ENCODE measurements around the gene ERC2. TPM values are rescaled to one million over a fixed set of nuclear protein-coding genes. Genes with fewer than 3 reads are reported as not detected.

The ERC2 gene
- total RNA-seq, 4 donors from 2014 or later: 5.3 to 8.8 (median 7.8) TPM

DNA sequence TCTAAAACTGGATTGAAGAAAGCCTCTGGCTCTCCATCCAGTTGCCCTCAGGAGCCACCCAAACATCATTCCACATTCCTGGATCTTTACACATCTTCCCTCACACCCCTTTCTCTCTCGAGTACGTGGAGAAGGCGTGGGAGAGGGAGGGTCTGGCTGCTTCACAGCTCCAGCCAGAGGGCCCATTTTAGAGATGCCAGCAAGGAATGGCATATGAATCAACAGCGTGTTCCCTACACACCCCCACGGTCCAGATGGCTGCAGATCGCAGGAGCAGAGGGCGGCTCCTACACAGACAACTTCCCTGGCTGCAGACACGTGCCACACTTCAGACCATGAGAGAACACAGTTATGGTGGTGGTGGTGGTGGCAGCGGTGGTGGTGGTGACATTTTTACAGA, 280.1 kb downstream of the ERC2 start:
- H3K36me3 ChIP-seq: no peaks in the 10 kb centered on the region
- no peak overlapping the region for H3K4me3 ChIP-seq (replicated peaks in 1 of 3)
- TF ChIP-seq POLR2A (IDR thresholded peaks at IDR 0.05): no peak
- TF ChIP-seq, protein P1, sequence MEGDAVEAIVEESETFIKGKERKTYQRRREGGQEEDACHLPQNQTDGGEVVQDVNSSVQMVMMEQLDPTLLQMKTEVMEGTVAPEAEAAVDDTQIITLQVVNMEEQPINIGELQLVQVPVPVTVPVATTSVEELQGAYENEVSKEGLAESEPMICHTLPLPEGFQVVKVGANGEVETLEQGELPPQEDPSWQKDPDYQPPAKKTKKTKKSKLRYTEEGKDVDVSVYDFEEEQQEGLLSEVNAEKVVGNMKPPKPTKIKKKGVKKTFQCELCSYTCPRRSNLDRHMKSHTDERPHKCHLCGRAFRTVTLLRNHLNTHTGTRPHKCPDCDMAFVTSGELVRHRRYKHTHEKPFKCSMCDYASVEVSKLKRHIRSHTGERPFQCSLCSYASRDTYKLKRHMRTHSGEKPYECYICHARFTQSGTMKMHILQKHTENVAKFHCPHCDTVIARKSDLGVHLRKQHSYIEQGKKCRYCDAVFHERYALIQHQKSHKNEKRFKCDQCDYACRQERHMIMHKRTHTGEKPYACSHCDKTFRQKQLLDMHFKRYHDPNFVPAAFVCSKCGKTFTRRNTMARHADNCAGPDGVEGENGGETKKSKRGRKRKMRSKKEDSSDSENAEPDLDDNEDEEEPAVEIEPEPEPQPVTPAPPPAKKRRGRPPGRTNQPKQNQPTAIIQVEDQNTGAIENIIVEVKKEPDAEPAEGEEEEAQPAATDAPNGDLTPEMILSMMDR (IDR thresholded peaks at IDR 0.05): no peak
- H3K27me3 ChIP-seq: no peaks in the 10 kb centered on the region
- H3K27ac ChIP-seq: no peak overlapping the region
- DNase-seq: no peak
- no peaks in the 10 kb centered on the region for H3K4me1 ChIP-seq
- intact Hi-C loops (cut with DNase I): no loop called here
- no peaks in the 10 kb centered on the region for H3K9me3 ChIP-seq
- WGBS, 2 donors: 92 to 96% methylated on average over 9 of the region's 9 CpGs

DNA sequence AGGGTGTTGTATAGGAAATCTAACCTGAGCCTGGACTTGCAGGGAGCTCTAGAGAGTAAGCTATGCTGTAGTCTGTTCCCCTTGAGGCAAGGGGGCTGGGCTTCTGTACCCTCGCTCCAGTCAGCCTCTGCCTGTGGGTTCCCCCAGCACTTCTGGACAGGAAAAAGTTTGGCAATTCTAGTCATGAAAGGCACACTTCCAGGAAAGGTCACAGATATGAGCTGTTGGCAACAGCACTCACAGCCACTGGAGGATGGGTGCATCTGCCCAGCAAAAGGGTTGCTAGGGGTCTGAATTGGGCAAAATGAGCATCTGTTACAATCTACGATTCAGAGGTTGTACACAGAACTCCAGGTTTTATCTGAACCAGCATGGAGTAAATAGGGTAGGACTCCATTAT, 281.2 kb downstream of the ERC2 start:
- H3K4me3 ChIP-seq (replicated peaks in 1 of 3): no peak overlapping the region
- no peaks in the 10 kb centered on the region for H3K9me3 ChIP-seq
- H3K4me1 ChIP-seq: no peaks in the 10 kb centered on the region
- TF ChIP-seq, protein P1 (IDR thresholded peaks at IDR 0.05): no peak
- no peak for TF ChIP-seq POLR2A (IDR thresholded peaks at IDR 0.05)
- H3K36me3 ChIP-seq: no peaks in the 10 kb centered on the region
- WGBS, 2 donors: 69 to 76% methylated on average over 2 of the region's 2 CpGs
- intact Hi-C loops (cut with DNase I): no loop called here
- no peaks in the 10 kb centered on the region for H3K27me3 ChIP-seq
- no peak for DNase-seq
- no peak overlapping the region for H3K27ac ChIP-seq

DNA sequence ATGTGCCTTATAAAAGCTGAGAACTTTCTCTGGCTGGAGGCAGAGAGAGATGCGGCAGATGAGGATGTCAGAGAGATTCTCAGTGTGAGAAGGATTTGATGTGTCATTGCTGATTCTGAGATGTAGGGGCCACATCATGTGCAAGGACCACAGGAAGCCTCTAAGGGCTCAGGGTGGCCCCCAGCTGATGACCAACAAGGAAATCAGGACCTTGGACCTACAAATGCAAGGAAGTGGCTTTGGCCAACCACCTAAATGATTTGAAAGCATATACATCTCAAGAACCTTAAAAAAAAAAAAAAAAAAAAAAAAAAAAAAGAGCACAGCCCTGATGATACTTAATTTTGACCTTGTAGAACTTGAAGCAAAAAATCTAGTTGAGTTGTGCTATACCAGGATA, 282.4 kb downstream of the ERC2 start:
- Histone ChIP-seq H3K9me3 (no peaks in the 10 kb centered on the region), H3K36me3 (no peaks in the 10 kb centered on the region), H3K27ac (no peak overlapping the region), H3K4me3 (replicated peaks in 1 of 3) (no peak overlapping the region), H3K27me3 (no peaks in the 10 kb centered on the region), H3K4me1 (no peaks in the 10 kb centered on the region)
- 92 to 97% methylated on average over 1 of the region's 1 CpG for WGBS, 2 donors
- TF ChIP-seq POLR2A (IDR thresholded peaks at IDR 0.05): no peak
- TF ChIP-seq, protein P1 (IDR thresholded peaks at IDR 0.05): no peak
- intact Hi-C loops (cut with DNase I): no loop called here
- DNase-seq: no peak

DNA sequence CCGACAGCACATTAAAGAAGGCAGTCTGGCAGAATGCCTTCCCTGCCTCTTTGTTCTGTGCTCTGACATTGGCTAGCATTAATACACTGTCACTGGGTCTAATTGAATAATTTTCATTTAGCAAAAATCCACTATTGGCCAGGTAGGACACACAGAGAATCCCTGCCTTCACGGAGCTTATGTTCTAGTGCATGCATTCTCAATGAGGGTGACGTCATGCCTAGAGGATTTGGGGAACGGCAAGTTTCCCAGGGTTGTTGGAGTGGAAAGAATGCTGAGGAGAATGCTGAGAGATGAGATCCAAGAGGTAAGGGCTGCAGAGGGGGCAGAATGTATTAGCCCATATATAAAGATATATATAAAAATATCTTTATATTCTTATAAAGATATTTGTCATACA, 284.7 kb downstream of the ERC2 start:
- 54 to 55% methylated on average over 4 of the region's 4 CpGs for WGBS, 2 donors
- intact Hi-C loops (cut with DNase I): no loop called here

DNA sequence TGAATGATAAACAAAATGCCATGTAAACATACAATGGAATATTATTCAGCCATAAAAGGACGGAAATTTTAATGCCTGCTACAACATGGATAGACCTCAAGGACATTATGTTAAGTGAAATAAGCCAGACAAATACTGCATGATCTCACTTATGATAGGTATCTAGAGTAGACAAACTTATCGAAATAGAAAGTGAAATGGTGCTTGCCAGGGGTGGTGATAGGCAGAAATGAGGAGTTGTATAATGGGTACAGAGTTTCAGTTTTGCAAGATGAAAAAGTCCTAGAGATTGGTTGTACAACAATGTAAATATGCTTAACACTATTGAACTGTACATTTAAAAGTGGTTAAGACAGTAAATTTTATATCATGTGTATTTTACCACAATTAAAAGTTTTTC, 287.8 kb downstream of the ERC2 start:
- DNase-seq: no peak
- no peak overlapping the region for H3K27ac ChIP-seq
- H3K4me3 ChIP-seq (replicated peaks in 1 of 3): no peak overlapping the region
- no peaks in the 10 kb centered on the region for H3K9me3 ChIP-seq
- no peaks in the 10 kb centered on the region for H3K27me3 ChIP-seq
- TF ChIP-seq, protein P1 (IDR thresholded peaks at IDR 0.05): no peak
- TF ChIP-seq POLR2A (IDR thresholded peaks at IDR 0.05): no peak
- no peaks in the 10 kb centered on the region for H3K4me1 ChIP-seq
- no peaks in the 10 kb centered on the region for H3K36me3 ChIP-seq
- intact Hi-C loops (cut with DNase I): no loop called here
- WGBS, 2 donors: 90 to 94% methylated on average over 2 of the region's 2 CpGs

More for the DNA sequence above, 284.7 kb downstream of the ERC2 start:
- Histone ChIP-seq H3K36me3 (no peaks in the 10 kb centered on the region), H3K27me3 (no peaks in the 10 kb centered on the region), H3K27ac (no peak overlapping the region), H3K4me3 (replicated peaks in 1 of 3) (no peak overlapping the region), H3K4me1 (no peaks in the 10 kb centered on the region), H3K9me3 (no peaks in the 10 kb centered on the region)
- TF ChIP-seq, protein P1 (IDR thresholded peaks at IDR 0.05): no peak
- TF ChIP-seq POLR2A (IDR thresholded peaks at IDR 0.05): no peak
- DNase-seq: no peak
